GM19099 (cell line): ENCODE measurements around the gene TNNC2.

Experiments used
- POLR2A ChIP-seq: IDR thresholded peaks from 3 replicates; pipeline ENCODE4 v1.6.1; 2011; ENCODE audit warnings: low read depth; ENCODE audit not compliant: insufficient read length; ENCODE audit errors: extremely low read depth

TNNC2 gene

GRCh38 chr20:45774945-45775344 lies 52.2 kb downstream of the TNNC2 start:
- no peak for TF ChIP-seq POLR2A
